HG02763 (cell line): ENCODE measurements around the gene C16orf89.

Experiments
- ATAC-seq: cut with Tn5 transposase; IDR thresholded peaks from one replicate; pipeline ENCODE4 v1.9.1; 2021; ENCODE audit warnings: mild to moderate bottlenecking, moderate library complexity; ENCODE audit not compliant: unreplicated experiment

The C16orf89 gene

GRCh38 chr16:5033256-5034166 lies 32.2 kb downstream of the C16orf89 start, which contains the start of gene NAGPA:
Gene NAGPA, minus strand, starts transcription at chr16:5033935. Its CDS starts 21 bp downstream, at chr16:5033914.
- peak; percentile 78 for ATAC-seq

- no peak for ATAC-seq
These were observed 33.0 kb downstream of the C16orf89 start for GRCh38 chr16:5032748-5033167.

DNA sequence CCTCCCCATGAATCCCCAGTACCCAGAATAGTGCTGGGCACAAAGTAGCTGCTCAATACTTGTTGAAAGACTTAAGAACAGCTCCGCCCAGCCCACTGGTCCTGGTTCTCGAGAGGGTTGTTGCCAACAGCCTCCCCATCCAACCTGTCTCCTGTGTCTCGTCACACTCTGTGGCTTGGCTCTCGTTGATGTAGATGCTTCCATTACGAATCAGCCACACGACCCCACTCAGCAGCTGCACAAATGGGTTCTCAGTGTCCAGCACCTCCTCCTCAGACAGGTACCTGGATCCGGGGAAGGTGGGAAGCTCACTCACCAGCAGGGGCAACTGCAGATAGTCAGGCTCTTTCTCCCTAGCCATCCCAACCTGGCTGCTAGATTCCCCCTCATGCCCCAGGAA lies 34.2 kb downstream of the C16orf89 start:
- ATAC-seq, result no peak

GRCh38 chr16:5030251-5030870 lies 35.4 kb downstream of the C16orf89 start:
- no peak for ATAC-seq

GRCh38 chr16:5028950-5029475 lies 36.7 kb downstream of the C16orf89 start:
- ATAC-seq, result no peak

DNA sequence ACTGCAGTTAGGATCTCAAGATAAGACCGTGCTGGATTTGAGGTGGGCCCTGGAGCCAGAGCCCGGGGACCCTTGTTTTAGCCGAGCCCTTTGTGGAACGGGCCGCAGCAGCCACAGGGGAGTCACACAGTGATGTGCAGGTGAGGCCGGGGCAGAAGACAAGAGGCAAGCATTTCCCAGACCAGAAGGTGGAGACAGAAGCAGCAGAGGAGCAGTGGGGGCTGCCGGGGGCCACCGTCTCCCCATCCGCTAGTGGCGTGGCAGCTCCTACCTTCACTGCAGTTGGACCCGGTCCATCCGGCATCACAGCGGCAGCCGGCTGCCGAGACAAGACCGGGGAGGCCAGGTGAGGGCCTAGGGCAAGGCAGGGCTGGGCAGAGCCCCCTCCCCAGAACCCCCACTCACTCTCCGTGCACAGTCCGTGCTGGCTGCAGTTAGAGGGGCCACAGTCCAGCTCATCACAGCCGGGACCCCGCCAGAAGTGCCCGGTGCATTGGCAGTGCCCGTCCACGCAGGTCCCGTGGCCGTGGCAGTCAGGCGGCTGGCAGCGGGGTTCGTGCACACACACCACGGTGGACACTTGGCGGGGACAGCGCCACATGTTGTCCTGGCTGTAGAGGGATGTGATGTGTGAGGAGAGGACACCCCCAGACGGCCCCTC lies 38.1 kb downstream of the C16orf89 start:
- no peak for ATAC-seq

DNA sequence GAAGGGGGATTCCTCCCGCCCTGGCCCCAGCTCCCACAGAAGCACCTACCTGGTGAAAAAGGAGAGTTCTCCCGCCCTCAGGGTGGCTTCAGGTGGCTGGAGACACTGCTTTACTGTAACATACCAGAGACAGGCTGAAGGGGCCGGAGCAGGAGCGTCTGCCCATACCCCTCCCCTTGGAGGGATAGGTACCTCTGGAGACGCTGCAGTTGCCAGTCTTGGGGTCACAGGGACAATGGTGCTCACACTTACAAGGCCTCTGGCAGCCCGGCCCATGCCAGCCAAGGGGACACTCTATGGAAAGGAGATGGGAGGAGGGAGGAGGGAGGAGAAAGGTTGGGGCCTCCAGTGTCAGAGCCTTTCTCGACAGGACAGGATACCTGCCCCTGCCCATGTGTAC lies 38.7 kb downstream of the C16orf89 start:
- ATAC-seq, result no peak

- ATAC-seq, result no peak
These were observed 39.1 kb downstream of the C16orf89 start for GRCh38 chr16:5026664-5027063.

GRCh38 chr16:5025171-5025632 lies 40.6 kb downstream of the C16orf89 start:
- no peak for ATAC-seq

DNA sequence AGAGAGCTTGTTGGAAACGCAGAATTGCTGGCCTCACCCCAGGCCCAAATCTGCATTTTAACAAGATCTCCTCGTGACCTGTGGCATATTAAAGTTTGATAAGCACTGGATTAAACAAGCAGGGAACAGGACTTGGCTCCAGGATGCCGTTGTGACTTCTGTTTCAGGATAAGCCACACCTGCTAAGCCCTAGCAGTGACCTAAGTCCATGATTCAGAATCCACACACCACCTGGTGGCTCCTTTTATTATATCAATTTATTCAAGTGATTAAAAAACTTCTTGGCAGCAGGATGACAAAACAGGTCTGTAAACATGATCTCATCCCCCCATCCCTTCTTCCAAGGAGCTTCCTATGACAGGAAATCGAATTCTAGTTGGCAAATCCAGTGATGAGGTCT lies 41.1 kb downstream of the C16orf89 start:
- ATAC-seq, result no peak

- no peak for ATAC-seq
These were observed 43.2 kb downstream of the C16orf89 start for GRCh38 chr16:5022521-5022920.

DNA sequence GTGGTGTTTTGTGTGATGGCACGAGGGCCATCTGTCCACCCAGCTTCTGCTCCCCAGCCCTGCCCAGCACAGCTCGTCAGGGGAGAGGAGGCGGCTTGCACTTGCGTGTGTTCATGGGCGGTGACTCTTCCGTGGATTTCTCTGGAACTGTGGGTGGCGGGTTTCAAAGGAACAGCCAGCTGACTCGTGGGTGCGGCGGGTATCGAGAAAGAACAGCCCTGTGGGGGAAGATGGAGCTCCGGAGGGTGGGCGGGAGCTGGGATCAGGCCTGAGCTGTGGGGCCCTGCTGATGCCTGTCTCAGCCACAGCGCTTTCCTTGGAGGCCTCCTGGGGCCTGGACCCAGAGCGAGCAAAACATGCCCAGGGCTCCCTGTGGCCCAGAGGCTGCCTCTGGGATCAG lies 45.2 kb downstream of the C16orf89 start:
- ATAC-seq, result no peak

DNA sequence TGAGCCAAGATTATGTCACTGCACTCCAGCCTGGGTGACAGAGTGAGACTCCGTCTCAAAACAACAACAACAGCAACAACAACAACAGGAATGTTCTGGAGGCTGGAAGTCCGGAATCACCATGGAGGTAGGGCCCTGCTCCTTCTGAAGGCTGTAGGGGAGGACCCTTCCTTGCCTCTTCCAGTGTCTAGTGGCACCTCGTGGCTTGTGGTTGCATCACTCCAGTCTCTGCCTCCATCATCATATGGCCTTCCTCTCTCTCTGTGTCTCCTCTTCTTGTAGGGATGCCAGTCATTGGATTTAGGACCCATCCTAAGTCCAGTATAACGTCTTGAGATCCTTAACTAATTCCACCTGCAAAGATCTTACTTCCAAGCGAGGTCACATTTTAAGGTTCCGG lies 46.0 kb downstream of the C16orf89 start:
- ATAC-seq, result no peak

GRCh38 chr16:5018793-5019192 lies 47.0 kb downstream of the C16orf89 start:
- ATAC-seq, result no peak

DNA sequence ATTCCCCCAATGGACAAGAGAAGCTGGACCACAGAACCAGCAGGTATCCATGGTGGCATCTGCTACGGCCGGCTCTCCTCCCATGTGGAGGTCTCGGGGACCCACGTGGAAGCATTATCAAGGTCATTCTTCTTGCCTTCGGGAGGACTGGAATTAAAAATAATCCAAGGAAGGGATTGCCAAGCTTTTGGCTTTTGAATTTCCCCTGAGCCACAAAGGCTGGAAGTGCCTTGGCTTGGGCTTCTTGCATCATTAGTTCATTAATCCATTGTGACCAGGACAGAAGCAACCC lies 48.1 kb downstream of the C16orf89 start:
- ATAC-seq, result no peak

DNA sequence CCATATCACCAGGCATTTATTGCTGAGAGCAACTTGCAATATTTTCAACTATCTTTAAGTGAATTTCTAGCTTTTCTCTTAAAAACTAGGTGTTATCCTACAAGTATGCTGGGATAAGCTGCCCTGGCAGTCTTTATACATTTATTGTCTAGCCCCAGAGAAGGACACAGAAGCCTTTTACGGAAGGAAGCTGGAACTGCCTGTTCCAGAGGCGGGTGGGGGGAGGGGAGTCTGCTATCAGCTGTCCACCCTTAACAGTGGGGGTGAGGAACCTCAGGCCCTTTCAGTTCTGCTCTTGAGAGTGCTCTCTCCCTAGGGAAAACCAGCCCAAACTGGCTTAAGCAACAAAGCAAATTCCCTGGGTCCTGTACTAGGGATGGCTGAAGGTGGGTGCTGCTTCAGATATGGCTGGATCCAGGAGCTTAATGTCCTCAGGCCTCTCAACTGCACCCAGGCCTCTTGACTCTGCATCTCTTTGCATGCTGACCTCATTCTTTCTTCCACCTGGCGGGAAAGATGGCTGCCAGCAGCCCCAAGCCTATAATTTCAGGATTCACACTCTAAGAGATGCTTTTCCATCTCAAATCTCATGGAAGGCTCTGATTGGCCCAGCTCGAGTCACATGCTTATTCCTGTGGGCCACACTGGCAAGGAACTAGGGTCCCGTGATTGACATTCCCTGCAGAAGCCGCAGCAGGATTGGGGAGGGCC lies 48.6 kb downstream of the C16orf89 start:
- ATAC-seq, result no peak

GRCh38 chr16:5015887-5016286 lies 49.9 kb downstream of the C16orf89 start:
- no peak for ATAC-seq

DNA sequence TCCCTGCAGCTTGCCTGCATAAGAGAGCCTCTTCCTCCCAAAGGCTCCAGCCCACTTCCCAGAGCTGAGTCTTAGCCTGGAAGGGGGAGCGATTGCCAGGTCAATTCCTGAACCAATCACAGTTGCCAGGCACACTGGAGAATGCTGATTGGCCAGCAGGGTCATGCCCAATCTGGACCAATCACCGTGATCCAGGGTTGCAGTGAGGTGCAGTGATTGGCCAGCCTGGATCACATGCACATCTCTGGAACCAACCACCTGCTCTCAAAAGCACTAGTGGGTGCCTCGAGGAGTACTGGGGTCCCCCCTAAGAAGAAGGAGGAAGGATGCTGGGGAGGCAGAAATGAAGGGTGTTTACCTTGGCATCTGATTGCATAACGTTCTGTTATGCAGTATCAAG lies 50.4 kb downstream of the C16orf89 start:
- ATAC-seq, result no peak

DNA sequence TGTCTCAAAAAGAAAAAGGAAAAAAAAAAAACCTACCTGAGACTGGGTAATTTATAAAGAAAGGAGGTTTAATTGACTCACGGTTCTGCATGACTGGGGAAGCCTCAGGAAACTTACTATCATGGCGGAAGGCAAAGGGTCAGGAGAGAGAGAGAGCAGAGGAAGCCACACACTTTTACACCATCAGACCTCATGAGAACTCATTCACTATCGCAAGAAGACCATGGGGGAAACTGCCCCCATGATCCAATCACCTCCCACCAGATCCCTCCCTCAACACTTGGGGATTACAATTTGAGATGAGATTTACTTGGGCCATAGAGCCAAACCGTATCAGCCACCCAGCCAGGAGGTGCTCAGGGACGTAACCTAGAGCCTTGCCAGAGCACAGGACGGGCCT lies 52.9 kb downstream of the C16orf89 start:
- ATAC-seq, result no peak

DNA sequence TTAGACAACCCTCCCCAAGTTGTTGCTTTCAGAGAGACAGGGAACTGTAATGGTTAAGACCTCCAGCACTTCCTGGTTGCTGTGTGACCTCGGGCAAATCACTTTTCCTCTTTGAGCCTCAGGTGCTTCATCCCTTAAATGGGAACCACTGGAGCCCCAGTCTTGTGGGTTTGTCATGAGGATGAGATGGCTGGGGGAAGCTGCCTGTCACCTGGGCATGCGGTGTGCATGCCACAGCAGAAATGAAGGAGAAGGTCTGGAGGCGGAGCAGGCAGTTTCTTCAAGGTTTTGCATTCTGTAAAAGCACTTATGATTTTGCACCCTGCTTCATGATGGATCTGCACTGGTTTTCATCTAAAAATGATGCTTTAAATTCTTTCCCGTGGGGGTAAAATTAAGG lies 54.1 kb downstream of the C16orf89 start:
- no peak for ATAC-seq
